GM21447 (cell line): ENCODE measurements around the gene HNF4A.
"Not testable (repeated sequence)": the region's sequence is repeated elsewhere in the genome, so short reads cannot be mapped to it uniquely, and the experiment has no call there.

Source experiments
- ATAC-seq: cut with Tn5 transposase; IDR thresholded peaks from one replicate; pipeline ENCODE4 v1.9.1; 2021; ENCODE audit not compliant: unreplicated experiment

HNF4A gene

DNA sequence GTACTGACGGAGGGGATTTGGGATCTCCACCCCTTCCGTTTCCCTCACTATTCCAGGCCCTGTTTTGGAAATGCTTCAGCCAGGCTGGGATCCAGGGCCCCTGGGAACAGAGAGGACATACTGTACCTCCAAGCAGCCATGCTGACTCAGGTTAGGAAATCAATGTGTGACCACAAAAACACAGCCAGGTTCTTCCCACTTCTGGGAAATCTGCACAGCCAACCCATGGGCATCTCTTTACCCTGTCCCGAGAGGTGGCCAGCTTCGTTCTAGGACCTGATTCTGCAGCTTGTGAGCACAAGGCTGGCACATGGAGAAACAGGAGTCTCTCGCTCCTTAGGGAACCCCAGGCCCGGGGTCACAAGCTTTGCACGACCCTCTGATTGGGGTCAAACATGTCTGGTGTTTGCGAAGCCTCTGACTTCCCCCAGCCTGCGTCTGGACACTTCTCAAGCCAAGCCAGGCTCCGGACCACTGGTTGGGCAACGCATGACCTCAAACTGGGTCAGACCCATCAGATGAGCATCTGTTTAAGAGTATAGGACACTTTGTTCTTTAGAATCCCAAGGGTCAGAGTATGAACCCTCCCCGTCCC is 111.9 kb downstream of the HNF4A start:
- no peak for ATAC-seq

DNA sequence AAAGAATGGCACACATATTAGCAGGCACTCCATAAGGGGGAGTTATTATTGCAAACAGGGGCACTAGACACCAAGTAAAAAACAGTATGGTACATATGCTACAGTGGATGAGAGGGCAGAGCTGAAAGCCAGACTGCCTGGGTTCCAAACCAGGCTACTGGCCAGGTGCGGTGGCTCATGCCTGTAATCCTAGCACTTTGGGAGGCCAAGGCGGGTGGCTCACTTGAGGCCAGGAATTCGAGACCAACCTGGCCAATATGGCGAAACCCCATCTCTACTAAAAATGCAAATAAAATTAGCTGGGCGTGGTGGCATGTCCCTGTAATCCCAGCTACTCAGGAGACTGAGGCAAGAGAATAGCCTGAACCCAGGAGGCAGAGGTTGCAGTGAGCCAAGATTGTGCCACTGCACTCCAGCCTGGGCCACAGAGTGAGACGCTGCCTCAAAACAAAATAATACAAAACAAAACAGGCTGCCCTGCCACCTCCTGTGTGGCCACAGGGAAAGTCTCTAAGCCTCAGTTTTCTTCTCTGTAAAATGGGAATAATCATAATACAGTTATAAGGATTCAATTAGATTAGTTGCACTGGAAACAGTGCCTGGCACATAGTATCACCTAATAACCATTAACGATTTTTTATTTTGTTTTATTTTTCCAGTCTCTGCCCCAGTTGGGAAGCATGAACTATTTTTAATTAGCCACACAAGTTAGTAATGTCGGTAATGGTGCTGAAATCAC is 112.7 kb downstream of the HNF4A start:
- no peak for ATAC-seq

- ATAC-seq, result no peak
These were observed 114.8 kb downstream of the HNF4A start for GRCh38 chr20:44470327-44470726.

DNA sequence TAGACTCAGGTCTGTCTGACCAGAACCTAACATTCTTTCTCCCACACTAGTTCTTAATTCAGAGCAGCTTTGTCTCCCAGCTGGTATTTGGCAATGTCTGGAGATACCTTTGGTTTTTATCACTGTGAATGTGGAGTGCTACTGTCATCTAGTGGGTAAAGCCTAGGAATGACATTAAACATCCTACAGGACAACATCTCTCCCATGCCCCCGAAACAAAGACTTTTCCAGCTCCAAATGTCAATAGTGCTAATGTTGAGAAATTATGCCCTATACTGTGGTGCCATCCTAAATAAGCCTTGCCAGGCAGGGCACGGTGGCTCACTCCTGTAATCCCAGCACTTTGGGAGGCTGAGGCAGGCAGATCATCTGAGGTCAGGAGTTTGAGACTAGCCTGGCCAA is 116.0 kb downstream of the HNF4A start:
- ATAC-seq, result no peak

DNA sequence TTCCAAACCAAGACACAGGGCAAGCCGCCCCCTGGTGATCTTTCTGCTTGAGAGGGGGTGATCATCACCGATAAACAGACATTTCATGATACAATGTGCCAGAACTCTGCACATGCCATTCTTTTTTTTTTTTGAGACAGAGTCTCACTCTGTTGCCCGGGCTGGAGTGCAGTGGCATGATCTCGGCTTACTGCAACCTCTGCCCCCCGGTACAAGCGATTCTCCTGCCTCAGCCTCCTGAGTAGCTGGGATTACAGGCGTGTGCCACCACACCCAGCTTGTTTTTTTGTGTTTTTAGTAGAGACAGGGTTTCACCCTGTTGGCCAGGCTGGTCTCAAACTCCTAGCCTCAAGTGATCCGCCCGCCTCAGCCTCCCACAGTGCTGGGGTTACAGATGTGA is 116.8 kb downstream of the HNF4A start:
- ATAC-seq, result not testable (repeated sequence)

GRCh38 chr20:44475372-44475693 is 119.8 kb downstream of the HNF4A start:
- ATAC-seq, result no peak

GRCh38 chr20:44475694-44476560 is 120.4 kb downstream of the HNF4A start, which contains the start of gene TTPAL:
Gene TTPAL, plus strand, starts transcription at chr20:44475874. Its CDS starts 4,126 bp downstream, at chr20:44480000.
- peak; percentile 80 for ATAC-seq

DNA sequence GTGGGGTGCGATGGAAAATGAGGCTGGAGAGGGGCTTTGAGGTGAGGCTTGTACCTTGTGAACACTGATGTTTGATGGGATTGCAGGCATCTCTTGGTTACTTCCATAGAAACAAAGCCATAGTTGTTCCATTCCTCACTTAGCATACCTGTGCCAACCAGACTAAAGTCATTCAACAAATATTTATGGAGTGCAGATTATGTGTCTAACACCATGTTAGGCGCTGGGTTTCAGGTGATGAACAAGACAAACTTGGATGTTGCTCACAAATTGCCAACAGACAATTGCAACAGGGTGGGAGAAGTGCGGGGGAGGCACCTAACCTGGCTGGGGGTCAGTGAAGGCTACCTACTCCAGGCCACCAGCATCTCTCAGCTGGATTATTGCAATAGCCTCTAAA is 121.7 kb downstream of the HNF4A start:
- no peak for ATAC-seq

DNA sequence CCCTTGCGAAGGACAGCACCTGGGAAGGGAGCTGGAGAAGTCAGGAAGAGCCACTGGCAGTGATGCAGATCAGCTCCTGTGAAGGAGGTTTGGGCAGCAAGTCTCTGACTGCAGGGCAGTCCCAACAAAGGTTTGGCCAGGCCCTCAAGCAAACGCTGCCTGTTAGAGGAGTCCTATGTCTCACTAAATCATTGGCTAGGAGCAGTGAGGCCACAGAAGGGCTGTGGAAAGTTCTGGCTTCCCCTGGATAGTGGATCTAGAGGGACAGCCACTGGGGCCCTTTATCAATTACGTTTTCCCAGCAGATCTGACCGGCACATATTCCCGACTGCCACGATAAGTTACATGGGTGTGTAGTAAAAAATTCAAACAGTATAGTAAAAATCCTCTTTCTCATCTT is 122.7 kb downstream of the HNF4A start:
- no peak for ATAC-seq

- no peak for ATAC-seq
These were observed 124.1 kb downstream of the HNF4A start for GRCh38 chr20:44479643-44480042.

- no peak for ATAC-seq
These were observed 124.6 kb downstream of the HNF4A start for GRCh38 chr20:44480097-44480496.

DNA sequence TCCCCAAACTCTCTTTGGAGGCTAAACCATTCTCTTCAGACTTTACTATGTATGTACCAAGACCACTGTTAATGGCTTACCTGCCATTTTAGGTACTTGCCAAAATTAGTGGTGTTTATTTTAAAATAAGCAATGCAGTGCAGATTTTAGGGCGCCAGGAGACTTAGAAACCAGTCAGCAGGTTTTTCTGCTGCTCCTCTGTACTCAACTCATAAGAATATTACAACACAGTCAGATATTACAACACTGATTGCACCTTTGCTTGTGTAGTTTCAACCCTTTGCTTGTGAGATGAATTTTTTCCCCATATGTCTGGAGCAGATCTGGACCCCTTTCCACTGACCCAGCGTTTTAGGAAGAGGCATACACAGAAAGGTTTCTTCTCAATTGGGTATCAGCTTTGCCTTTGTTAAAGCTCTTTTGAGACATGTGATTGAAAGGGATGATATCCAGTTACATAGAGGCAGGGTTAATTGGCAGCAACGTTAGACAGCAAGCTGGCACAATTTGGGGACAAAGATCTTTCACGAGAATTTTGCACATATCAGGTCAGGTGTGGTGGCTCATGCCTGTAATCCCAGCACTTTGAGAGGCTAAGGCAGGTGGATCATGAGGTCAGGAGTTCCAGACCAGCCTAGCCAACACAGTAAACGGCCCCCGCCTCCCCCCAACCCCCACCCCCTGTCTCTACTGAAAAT is 126.4 kb downstream of the HNF4A start:
- no peak for ATAC-seq

DNA sequence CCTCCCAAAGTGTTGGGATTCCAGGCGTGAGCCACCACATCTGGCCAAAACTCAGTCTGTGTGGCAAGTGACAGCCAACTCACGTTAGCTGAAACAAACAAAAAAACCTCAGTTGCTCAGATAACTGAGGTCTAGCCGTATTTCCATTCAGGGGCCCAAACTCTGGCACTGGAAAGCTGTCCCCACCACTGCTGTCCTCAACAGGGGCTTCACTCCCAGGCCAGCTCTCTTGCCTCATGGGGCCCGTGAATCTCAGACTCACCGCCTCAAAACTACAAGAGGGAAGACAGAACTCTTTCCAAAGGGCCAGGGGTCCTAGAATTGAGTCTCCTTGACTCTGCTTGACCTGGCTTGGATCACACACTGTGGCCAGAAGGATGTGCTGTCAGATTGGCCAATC is 127.6 kb downstream of the HNF4A start:
- no peak for ATAC-seq
